Skeletal muscle cell (primary cell): ENCODE results near the gene CNOT6.

Source experiments
- DNase-seq: peaks from one replicate; pipeline ENCODE4 v3.0.0-alpha.2; 2010; ENCODE audit warnings: low read depth
- H3K4me3 ChIP-seq: 2 replicates; pipeline ENCODE4 v1.5.1; 2011; ENCODE audit warnings: low read depth, mild to moderate bottlenecking, control low read depth, low read length, moderate library complexity

CNOT6 gene

DNA sequence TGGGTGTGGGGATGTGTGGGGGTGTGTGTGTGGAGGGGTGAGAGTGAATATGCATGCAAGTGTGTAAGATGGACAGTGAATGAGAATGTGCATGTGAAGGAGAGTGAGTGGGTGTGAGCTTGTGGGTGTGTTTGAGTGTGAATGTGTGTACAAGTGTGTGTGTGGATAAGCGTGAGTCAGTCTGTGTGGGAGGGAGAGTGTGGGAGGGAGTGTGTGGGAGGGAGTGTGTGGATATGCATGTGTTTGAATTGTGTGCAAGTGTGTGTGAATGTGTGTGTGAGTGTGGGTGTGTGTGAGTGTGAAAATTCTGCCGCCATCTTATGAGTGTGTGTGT, 100.8 kb downstream of the CNOT6 start:
- H3K4me3 ChIP-seq: no peak overlapping the region
- DNase-seq: no peak

DNA sequence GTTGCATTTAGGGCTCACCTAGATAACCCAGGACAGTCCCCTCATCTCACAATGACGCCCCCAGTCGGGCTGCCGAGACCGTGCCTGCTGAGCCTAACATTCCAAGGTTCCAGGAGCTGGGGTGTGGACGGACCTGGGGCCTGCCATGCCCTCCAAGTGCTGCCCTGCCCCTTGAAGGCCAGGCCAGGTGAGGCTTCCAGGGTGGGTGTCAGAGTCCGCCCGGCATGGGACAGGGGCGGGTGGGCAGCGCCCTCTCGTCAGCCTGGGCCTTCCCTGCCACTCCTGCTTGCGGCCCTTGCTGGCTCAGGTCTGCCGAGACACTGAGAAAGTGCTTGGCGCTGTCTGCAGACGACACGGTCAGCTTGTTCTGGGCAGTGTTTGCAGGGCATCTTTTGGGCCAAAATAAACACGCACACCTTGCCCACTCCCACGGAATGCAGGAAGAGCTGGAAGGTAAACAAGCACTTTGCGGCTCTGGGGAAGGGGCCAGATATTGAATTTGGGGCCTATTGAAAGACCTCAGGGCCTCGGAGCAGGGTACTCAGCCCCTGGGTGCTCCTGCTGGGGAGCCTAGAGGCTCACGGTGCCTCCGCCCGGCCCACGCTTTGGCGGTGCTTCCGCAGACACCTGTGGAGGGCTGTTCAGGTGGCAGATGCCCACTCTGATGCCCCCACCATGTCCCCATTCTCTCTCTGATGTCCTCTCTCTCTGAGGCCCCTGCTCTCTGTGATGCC, 101.4 kb downstream of the CNOT6 start:
- no peak for DNase-seq

DNA sequence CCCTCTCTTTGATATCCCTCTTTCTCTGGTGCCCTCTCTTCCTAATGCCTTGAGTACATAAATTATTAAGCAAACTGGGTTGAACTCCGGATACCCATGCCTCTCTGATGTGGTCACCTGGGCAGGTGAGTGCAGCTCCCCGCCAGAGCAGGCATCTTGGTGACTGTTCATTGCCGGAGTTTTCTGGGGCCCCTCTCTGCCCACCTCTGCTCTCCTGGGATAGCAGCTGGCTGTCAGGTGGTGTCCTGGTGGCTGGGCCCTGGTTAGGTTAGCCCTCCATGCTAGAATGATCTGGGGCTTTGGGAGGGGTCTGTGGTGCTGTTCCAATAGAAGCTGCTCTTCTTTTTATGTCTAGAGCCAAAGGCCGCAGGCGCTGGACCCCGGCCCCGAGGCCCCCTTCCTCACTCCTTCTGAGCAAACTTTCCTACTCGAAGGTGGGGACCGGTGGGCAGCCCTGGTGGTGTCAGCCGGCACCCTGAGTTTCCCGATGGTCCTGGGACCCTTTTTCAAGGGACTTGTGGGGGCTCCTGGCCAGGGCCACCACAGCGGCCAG, 102.0 kb downstream of the CNOT6 start:
- H3K4me3 ChIP-seq: no peak overlapping the region
- DNase-seq: no peak

More for the DNA sequence above, 101.4 kb downstream of the CNOT6 start:
- no peak overlapping the region for H3K4me3 ChIP-seq

DNA sequence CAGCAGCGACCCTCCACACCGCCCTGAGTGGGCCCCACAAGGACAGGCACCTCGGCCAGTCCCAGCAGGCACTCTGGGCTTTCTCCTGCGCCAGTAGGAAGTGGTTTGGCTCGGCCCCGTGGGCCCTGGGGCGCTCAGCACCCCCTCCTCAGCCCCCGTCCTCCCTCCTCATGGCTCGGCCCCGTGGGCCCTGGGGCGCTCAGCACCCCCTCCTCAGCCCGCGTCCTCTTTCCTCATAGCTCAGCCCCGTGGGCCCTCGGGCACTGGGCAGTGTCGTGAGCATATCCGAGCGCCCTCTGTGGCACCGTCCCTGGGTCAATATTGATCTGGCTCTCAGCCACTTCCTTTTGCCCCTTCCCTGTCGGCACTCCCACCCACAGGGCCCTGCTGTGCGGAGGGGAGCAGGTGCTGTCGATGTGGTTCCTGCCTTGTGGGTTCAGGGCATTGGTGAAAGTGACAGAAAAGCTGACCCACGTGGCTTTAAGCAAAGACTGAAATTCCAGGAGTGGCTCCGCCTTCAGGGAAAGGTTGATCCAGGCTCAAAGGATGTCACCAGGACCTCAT, 102.6 kb downstream of the CNOT6 start:
- no peak overlapping the region for H3K4me3 ChIP-seq
- DNase-seq: no peak

DNA sequence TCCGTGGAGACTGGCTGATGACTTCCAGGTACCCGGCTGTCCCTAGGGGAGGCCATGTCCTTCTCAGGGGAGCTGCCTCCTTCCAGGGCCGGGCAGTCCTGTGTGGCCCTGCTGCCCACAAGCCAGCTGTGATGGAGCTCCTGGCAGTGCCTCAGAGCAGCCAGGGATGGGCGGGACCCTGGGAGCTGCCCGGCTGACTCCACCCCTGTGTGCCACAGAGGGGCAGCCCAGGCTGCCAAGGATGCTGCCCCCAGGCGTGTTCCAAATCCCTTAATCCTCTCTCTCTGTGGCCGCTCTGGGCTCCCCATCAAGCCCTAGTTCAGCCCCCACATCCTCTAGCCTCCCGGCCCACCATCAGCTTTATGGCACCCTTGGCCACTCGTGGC, 104.1 kb downstream of the CNOT6 start:
- no peak for DNase-seq
- H3K4me3 ChIP-seq: no peak overlapping the region

DNA sequence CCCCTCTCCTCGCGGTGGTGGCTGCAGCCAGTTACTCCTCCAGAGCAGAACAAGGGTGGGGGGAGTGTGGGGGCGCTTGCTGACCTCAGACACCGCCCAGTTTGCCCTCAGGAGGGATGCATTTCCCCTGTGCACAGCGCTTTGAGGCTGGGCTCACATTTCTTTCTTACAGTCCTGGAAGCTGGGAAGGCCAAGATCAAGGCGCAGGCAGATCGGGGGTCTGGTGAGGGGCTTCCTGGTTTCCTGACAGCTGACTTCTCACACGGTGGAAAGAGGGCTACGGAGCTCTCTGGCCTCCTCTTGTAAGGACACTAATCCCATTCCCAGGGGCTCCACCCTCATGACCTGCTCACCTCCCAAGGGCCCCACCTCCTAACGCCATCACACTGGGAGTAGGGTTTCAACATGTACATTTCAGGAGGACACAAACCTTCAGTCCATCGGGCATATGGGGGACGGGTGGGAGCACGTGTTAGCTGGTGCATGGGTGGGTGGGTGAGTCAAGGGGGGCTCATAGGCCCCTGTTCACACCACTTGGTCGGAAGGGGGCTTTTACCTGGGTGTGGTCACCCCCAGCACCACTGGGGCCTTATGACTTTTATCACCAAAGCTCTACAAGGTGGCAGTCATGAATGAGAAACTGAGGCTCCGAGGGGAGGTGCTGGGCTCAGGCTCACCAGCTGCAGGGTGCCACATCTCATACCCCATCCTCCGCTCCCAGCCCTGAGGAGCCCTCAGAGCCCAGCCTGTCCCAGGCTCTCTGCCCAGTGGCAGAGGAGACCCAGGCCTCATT, 104.8 kb downstream of the CNOT6 start:
- no peak for DNase-seq
- no peak overlapping the region for H3K4me3 ChIP-seq

DNA sequence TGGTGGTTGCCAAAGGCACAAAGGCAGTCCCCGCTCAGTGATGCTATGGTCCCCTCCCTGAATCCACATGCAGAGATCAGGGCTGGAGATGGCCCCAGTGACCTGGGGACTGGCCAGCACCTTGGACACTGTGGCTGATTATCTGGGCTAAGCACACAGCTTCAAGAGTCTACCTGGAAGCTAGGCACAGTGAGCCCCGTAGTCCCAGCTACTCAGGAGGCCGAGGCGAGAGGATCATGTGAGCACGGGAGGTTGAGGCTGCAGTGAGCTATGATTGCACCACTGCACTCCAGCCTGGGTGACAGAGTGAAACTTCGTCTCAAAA, 105.4 kb downstream of the CNOT6 start:
- no peak overlapping the region for H3K4me3 ChIP-seq
- no peak for DNase-seq

DNA sequence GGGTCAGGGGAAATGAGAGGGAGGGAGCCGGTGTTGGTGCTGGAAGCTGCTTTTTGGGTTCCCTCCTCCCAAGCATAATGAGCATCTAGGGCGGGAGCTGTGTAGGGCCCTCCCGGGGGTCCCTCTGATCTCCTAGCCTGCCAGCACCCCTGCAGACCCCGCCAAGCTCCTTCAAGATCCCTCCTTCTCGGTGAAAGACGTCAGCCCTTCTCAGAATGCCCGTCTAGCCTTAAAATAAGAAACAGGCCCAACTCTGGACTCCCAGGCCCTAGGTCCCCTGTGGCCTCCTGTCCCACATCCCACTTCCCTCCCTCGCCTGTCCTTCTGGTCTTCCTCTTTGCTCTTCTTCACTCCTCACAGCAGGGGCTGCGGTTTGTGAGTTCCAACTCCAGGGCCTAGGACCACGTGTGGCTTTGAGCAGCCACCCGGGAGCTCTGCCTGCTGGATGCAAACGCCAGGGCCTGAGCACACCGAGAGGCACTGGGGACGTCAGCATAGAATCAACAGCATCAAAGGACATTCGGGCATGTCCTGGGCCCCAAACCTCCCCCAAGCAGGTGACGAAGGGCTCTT, 105.9 kb downstream of the CNOT6 start:
- no peak for DNase-seq
- H3K4me3 ChIP-seq: no peak overlapping the region

DNA sequence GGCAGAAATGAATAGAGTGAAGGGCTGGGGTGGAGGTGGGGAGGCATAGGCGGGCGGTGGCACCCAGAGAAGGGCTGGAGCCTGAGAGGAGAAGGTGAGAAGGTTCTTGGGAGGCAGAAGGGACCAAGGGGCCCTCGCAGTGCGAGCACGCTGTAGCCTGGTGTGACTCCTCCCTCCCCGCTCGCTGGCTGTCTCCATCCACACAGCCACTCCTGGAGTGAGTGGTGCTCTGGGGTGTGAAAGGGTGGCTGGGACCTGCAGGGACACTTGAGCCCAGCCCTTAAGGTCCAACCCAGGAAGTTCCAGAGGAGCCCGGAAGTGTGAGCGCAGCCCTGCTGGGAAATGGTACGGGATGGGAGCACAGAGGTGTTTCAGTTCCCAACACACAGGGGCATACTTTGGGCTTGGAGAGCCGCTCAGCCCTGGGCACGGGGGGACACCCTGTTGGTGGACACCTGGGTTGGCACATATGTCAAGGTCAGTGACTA, 106.4 kb downstream of the CNOT6 start:
- no peak overlapping the region for H3K4me3 ChIP-seq
- no peak for DNase-seq

DNA sequence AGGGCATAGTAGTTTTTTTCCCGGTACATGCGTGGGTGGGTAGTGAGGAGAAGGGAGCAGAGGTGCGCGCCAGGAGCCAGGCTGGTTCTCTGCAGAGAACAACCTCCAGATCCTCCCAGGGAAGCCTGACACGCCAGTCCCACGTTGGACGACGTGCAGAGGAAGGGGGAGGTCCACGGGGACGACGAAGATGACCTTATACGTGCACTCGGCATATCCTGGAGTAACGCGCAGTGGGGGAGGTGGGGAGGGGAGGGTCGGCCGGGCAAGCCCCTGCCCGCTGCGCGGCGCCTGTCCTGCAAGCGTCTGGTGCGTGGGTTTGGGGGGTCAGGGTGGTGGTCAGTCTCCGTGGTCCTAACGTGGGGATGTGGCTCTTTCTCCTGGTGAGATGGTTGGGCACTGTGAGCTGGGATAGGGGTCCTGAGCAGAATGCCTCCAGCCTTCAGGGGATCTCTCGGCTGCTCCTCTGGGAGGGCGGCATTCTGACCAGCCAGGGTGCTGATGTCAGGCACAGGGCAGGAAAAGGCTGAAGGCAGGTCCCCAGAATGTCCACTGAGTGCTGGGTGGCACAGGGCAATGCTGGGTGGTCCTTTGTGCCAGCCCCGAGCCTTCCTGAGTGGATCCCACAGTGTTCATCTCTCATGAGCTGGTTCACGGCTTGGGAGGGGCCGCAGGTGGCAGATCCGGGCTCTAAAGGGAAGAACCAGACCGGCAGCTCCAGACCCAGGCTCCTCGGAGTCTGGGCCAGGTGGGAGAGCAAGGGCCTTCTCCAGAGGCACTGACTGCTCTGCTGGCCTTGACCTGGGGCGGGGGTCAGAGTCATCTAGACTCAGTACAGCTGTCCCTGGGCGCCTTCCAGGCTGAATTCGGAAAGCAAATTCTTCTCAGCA, 107.7 kb downstream of the CNOT6 start:
- no peak for DNase-seq
- H3K4me3 ChIP-seq: no peak overlapping the region

DNA sequence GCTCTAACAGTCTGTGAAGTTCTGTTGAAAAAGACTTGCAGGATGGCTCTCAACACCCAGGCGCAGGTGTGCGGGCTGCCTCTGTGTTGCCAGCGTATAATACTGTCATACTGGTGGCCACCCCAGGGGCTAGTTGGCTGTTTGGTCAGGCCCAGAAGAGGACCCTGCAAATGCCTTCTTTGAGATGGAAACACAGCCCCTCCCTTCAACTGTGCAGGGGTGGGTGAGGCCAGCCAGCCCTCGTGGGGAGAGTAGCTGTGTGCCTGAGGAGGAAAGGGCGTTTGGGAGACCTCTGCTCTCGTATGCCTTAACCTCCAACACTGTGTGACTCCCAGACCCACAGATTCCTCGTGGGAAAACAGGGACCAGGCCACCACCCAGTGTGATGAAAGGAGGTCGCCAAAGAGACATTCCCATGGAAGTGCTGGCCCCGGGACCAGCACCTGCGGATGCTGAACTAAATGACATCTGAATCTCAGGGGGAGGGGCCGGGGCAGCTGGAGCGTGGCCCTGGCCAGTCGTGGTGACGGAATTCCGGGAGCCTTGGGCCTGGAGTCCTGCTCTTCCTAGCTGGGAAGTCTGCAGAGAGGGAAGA, 108.4 kb downstream of the CNOT6 start:
- DNase-seq: no peak
- H3K4me3 ChIP-seq: no peak overlapping the region

DNA sequence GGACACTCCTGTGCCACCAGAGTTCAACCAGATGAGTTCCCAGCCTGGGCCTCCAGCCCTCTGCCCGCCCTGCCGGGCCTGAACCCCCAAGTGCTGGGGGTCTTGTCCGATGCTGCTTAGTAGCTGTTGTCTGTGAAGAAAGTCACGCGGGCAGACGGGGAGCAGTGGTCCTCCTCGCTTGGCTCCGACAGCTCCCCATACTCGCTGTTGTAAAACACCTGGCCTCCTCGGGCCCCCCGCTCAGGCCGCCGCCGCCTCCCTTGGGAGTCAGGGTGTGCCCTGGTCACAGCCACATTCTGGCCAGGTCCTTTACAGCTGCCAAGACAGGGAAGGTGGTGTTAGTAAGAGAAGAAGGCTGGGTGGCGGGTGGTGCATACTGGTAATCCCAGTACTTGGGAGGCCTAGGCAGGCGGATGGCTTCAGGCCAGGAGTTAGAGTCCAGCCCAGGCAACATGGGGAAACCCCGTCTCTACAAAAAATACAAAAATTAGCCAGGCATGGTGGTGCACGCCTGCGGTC, 109.0 kb downstream of the CNOT6 start:
- H3K4me3 ChIP-seq: no peak overlapping the region
- DNase-seq: no peak

DNA sequence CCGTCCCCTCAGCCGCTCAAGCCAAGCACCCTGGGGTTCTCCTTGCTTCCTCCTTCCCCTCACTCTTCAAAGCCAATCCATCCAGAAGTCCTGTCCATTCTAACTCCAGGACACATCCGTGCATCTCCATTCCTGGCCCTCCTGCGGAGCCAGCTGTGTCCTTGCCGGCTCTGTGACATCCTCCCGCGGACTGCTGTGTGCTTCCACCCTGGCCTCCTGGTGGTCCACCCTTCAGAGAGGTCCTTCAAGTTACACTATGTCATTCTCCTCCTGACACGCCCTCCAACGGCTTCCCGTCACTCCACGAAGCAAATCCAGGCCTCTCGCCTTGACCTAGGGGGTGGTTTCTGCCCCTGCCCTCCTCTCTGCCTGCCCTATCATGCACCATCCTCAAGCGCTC, 110.1 kb downstream of the CNOT6 start:
- no peak overlapping the region for H3K4me3 ChIP-seq
- no peak for DNase-seq

DNA sequence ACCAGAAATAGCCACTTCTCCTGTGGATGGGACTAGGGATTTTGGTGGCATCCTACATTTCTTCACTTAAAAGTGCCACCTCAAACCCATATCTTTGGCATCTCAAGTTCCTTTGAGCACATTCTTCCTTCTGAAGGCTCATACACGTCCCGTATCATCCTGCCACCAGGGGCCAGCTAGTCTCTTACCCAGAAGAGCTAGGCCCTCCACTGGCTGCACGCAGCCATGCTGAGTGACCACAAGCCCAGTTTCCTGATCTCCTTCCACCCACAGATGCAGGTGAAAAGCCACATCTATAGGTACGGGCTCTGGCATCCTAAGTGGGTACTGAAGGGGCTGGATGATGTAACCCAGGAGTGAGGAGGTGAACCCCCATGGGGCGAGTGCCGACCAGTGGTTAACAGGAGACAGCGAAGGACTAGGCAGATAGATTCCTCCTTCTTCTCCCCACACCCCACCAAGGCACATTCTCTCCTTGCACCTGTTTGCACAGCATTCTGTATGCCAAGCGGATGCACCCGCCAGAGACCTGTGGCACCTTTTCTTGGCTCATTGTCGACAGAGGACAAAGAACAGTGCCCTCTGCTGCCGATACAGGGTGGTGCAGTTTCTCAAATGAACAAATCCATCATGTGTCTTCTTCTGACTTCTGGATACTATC, 111.5 kb downstream of the CNOT6 start:
- DNase-seq: no peak
- no peak overlapping the region for H3K4me3 ChIP-seq

DNA sequence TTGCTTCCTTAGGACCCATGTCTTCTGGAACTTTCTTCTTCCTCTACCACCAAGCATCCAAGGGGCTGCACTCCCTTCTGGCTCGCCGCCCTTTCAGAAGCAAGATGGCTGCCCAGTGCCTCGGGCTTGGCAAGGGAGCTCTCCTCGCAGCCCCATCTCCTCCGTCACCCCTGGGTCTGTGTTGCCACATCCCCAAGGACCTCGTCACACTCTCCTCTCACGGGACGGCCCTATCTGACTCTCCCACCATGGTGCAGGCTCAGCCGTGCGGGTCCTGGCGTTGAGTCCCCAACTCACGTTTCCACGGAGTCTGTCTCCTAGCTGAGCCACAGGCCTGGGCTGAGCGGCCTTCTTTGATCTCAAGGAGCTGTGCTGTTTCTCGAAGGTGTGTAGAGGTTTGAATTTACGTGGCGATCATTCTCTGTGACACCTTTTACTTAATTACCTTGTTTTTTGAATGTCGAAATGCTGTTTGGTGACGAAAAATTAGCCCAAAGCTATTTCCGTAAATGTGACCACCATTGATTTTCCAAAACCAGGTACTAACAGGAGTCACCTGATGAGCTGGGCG, 112.1 kb downstream of the CNOT6 start:
- H3K4me3 ChIP-seq: no peak overlapping the region
- no peak for DNase-seq

DNA sequence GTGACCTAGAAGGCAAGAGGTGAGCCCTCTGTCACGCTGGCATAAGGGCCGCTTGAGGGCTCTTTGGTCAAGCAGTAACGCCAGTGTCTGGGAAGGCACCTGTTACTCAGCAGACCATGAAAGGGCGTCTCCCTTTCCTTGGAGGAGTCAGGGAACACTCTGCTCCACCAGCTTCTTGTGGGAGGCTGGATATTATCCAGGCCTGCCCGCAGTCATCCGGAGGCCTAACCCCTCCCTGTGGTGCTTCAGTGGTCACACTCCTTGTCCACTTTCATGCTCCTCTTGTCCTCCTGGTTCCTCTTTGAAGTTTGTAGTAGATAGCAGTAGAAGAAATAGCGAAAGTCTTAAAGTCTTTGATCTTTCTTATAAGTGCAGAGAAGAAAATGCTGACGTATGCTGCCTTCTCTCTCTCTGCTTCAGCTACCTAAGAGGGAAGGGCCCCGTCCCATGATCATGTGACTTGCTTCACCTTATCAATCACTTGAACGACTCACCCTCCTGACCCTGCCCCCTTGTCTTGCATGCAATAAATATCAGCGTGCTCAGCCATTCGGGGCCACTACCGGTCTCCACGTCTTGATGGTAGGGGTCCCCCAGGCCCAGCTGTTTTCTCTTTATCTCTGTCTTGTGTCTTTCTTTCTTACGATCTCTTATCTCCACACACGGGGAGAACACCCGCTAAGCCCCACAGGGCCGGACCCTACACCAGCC, 113.8 kb downstream of the CNOT6 start:
- H3K4me3 ChIP-seq: no peak overlapping the region
- no peak for DNase-seq

DNA sequence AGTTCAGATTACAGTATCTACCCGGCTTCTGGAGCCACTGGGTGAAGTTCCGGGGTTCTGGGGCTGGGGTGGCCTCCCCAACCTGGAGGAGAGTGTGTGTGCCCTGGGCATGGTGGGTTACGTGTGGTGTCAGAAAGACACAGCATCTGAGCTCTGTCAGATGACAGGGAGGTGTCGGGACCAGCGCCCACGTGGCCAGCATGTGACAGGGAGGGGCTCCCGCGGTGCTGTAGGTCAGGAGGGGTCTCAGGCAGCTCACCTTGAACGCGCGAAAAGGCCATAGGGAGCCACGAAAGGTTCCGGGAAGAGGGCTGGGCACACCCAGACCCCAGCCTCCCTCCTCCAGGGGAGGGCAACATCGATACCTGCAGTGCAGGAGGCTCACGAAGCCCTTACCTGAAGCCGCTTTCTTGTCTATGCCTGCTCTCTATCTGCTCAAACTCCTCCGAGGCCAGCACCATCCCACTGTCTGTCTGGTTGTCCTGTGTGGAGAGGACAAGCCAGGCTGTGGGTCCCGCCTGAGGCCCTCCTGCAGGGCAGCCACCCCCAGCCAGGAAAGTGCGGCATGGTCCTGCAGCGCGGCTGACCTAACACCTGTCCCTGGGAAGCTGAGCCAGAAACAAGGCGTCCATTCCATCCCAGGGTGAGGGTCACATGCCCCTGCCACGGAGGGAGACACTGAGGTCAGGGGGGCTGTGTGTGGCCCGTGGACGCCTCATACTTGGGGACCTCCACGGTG, 114.6 kb downstream of the CNOT6 start:
- no peak overlapping the region for H3K4me3 ChIP-seq
- DNase-seq: no peak
